IPS-NIHi7 (cell line): Measurements from ENCODE around the gene ADISSP.
"Not testable (repeated sequence)": the region's sequence is repeated elsewhere in the genome, so short reads cannot be mapped to it uniquely, and the experiment has no call there.

Experiments
- DNase-seq: peaks from one replicate; pipeline ENCODE4 v3.0.0; 2012; ENCODE audit warnings: mixed read lengths; ENCODE audit errors: extremely low spot score

ADISSP gene

GRCh38 chr20:3797592-3798372 lies 30.2 kb upstream of the ADISSP start:
- no peak for DNase-seq

DNA sequence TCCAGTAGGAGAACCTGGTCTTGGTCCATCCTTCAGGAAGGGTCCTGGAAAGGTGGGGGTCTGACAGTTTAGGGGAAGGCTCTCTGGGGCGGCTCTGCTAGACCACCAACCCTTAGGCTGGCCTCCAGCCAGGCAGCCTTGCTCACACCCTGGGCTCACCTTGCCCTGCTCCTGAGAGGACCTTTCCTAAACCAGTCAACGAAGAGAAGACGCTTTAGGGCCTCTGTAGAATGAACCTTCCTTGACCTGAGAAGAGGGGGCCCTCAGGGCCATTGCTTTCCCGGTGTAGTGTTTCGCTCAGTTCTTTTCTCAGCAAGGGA lies 29.6 kb upstream of the ADISSP start:
- DNase-seq, result no peak

GRCh38 chr20:3796477-3797225 lies 29.1 kb upstream of the ADISSP start:
- no peak for DNase-seq

- DNase-seq, result peak; percentile 86
These were observed 28.2 kb upstream of the ADISSP start, which contains the start of gene CDC25B for GRCh38 chr20:3795511-3796468. CDC25B (plus strand) TSS chr20:3796310; CDS start chr20:3796532, 222 bp downstream.

DNA sequence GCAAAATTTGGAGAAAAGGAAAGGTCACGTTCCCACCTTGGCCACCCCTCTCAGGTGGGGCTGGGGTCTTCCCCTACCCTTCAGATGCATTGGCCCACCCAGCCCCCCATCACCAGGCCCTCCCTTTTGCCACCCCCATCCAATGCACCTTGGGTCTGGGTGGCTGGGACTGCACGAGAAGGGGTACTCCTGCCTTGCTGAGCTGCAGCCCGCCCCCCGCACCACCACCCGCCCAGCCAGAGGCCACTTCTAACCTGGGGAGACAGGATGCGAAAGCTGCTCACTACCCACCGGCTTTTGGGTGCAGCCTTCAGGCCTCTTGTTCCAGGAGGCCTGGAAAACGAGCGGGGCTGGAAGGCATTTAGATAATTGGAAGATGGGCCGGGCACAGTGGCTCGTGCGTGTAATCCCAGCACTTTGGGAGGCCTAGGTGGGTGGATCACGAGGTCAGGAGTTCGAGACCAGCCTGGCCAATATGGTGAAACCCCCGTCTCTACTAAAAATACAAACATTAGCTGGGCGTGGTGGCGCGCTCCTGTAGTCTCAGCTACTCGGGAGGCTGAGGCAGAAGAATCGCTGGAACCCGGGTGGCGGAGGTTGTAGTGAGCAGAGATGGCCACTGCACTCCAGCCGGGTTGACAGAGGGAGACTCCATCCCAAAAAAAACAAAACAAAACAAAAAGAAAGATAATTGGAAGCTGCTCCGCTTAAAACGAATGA lies 27.3 kb upstream of the ADISSP start:
- no peak for DNase-seq

DNA sequence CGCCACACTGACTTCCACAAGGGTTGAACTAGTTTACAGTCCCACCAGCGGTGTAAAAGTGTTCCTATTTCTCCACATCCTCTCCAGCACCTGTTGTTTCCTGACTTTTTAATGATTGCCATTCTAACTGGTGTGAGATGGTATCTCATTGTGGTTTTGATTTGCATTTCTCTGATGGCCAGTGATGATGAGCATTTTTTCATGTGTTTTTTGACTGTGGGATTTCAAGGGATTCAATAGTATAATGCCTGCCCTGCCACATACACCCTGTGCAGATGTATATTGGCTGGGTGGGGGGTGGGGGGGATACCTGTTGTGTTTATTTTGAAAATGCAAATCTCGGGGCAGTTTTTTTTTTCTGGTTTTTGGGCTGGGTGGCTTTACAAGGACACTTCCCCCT lies 26.6 kb upstream of the ADISSP start:
- not testable (repeated sequence) for DNase-seq

- DNase-seq, result not testable (repeated sequence)
These were observed 21.6 kb upstream of the ADISSP start for GRCh38 chr20:3789201-3789600.

GRCh38 chr20:3788685-3789155 lies 21.2 kb upstream of the ADISSP start:
- no peak for DNase-seq

GRCh38 chr20:3787324-3788014 lies 19.9 kb upstream of the ADISSP start:
- DNase-seq, result no peak

DNA sequence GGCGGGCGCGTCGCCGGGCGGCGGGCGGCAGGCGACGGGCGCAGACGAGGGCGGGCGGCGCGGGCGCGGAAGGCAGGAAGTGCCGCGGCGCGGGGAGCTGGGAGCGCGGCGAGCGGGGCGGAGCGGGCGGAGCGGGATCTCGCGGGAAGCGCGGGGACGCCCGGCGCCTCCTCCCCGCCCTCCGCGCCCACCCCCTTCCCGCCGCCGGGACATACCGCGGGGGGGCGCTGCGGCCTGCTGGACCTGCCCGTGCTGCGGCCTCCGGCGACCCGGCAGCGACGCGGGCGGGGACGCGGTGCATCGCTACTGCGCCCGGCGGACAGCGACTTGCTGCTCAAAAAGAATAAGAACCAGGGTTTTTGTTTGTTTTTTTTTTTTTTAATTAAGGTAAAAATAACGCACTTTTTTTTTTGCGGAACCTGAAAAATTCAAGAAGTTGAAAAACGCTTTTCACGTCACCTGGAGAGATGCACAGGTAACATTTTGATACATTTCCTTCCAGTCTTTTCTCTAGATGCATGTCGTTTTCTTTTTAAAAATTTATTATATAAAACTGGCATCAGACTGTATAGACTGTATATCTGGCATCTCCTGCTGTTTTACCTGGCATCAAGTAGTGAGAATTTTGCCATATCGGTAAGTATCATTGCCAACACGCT lies 19.2 kb upstream of the ADISSP start, which contains the start of gene CENPB:
CENPB (minus strand) TSS at position 76 of the 659 bp plus-strand sequence. CDS start 257 bp downstream, outside the sequence.
- DNase-seq, result peak; percentile 90

- no peak for DNase-seq
These were observed 18.6 kb upstream of the ADISSP start for GRCh38 chr20:3786126-3786484.

DNA sequence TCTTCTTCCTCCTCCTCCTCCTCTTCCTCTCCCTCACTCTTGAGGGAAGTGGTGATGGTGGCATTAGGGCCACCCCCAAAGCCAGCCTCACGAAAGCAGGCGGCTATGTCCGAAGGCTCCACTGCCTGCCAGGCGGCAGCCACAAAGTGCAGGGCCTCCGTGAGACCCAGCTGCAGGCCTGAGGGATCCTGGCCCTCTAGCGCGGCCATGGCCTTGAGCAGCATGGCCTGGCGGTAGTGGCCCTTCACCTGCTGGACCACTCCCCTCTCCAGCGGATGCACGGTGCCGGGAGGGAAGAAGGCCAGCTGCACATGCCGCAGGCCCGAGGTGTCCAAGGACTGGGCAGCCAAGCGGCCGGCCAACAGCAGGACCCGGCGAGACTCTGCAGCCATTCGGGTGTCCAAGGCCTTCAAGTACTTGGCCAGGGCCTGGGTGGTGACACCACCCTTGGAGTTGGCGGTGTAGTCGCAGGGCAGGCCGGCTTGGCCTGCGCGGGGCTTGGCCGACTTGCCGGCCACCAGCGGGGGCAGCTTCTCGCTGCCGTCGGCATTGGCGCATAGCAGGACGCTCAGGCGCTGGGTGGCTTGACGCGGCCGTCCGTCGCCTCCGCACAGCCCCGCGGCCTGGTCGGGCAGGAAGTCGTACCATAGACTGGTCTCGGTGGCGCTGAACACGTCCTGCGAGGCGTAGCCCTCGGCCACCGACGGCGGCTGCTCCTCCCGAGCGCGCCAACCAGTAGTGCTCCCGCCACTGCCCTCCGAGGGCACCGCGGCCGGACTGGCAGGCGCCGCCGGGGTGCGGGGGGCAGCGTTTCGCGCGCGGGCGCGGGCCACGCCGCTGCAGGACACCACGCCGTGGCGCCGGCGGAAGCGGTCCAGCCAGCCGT lies 17.9 kb upstream of the ADISSP start:
- no peak for DNase-seq

DNA sequence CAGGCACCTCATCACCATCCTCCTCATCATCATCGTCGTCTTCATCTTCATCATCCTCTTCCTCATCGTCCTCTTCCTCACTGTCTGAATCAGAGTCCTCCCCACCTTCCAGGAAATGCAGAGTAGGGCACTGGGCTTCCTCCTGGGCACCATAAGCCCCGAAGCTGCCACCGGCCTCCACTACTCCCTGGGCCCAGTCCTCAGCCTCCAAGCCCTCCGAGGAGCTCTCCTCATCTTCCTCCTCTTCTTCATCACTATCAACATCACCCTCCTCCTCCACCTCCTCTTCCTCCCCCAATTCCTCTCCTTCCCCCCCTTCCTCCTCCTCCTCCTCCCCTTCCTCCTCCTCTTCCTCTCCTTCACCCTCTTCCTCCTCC lies 17.3 kb upstream of the ADISSP start:
- no peak for DNase-seq

- no peak for DNase-seq
These were observed 16.8 kb upstream of the ADISSP start for GRCh38 chr20:3784216-3784853.

DNA sequence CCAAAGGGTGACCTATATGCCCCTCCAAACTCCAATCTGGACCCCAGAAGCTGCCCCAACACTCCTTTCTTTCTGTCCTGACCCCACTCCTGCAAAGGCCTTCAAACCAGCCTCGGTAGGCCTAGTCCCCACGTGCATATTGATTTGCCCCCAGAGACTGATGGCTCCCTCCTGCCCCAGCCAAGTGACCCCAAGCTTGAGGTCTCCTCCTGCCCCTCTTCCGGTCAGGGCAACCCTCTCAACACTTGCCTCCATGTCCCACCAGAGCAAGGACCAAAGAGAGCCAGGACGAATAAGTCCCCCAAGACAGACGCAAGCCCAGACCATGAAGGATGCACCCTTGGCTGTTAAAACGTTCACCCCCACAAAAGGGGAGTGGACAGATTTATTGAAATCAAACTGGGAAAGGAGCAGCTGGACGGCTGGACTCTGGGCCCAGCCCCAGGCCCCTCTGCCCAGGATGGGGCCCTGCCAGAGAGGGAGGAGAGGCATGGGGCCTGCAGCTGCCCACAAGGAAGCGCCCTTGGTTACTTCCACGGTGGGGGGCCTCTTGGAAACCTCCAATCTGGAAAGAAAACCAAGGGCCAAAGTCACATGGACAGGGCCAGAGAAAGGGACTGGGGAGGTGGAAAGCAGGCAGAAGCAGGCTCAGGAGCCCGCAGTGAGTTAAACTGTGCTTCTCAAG lies 16.1 kb upstream of the ADISSP start:
- DNase-seq, result no peak

- no peak for DNase-seq
These were observed 15.5 kb upstream of the ADISSP start for GRCh38 chr20:3783068-3783489.

DNA sequence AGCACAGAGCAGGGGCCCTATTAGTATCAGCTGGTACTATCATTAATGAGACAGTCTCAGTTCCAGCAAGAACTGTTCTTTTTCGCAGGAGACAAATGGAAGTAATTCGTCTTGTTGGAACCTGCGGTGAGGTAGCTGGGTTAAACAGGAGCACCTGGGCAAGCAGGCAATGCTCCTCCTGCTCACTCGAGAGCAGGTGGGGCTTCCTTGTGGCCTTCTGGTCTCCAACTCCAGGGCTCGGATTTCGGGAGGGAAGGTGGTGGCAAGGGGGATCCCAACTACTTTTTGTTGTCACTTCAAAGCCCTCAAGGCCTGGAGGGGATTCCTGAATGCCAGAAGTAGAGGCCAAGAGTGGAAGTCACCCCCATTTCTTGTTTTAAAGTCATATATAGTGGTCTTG lies 15.0 kb upstream of the ADISSP start:
- no peak for DNase-seq
